ENCODE results near the gene SELPLG. TPM values are rescaled to one million over a fixed set of nuclear protein-coding genes. Genes with fewer than 3 reads are reported as not detected.

The SELPLG gene
- total RNA-seq = 2.9 TPM

GRCh38 chr12:108633534-108634248 lies at the start of gene SELPLG:
Gene SELPLG (minus strand): TSS chr12:108633894. CDS start chr12:108624307, 9,587 bp downstream.

GRCh38 chr12:108597559-108598471 lies 35.9 kb downstream of the SELPLG start, which contains the start of gene TMEM119:
Gene TMEM119 (minus strand): TSS chr12:108598084. CDS start chr12:108592383, 5,701 bp downstream.

Other genes starting within 250 kb of the SELPLG start
- 4.7 TPM for gene FICD, start 118.6 kb downstream of the SELPLG start, total RNA-seq
- gene SART3, start 72.7 kb downstream of the SELPLG start, total RNA-seq = 131 TPM
- 78.6 TPM for gene ISCU, start 71.3 kb downstream of the SELPLG start, total RNA-seq
- gene TMEM119, start 35.8 kb downstream of the SELPLG start, total RNA-seq = 51.7 TPM
- 127 TPM for gene CORO1C, start 97.6 kb upstream of the SELPLG start, total RNA-seq
- 21.7 TPM for gene SSH1, start 223.7 kb upstream of the SELPLG start, total RNA-seq
- not detected for gene DAO, start 246.2 kb upstream of the SELPLG start, total RNA-seq

All from camera-type eye (tissue), 1 donor.